HG02678 (cell line): ENCODE data around the gene CASP7.
"Not testable (repeated sequence)": the region's sequence is repeated elsewhere in the genome, so short reads cannot be mapped to it uniquely, and the experiment has no call there.

ENCODE experiments used
- ATAC-seq: cut with Tn5 transposase; IDR thresholded peaks from one replicate; pipeline ENCODE4 v1.9.1; 2021; ENCODE audit warnings: mild to moderate bottlenecking, moderate library complexity; ENCODE audit not compliant: unreplicated experiment

The CASP7 gene

GRCh38 chr10:113752553-113752952 is 72.8 kb downstream of the CASP7 start:
- ATAC-seq: no peak

GRCh38 chr10:113753020-113753692 is 73.4 kb downstream of the CASP7 start:
- no peak for ATAC-seq

- no peak for ATAC-seq
Measured at GRCh38 chr10:113754125-113754524, 74.4 kb downstream of the CASP7 start.

- no peak for ATAC-seq
Measured at GRCh38 chr10:113754768-113755167, 75.1 kb downstream of the CASP7 start.

GRCh38 chr10:113756940-113757543 is 77.3 kb downstream of the CASP7 start:
- ATAC-seq: no peak

- no peak for ATAC-seq
Measured at GRCh38 chr10:113762083-113762482, 82.4 kb downstream of the CASP7 start.

- no peak for ATAC-seq
Measured at GRCh38 chr10:113764582-113764981, 84.9 kb downstream of the CASP7 start.

- ATAC-seq: no peak
Measured at GRCh38 chr10:113765910-113766309, 86.2 kb downstream of the CASP7 start.

- ATAC-seq: no peak
Measured at GRCh38 chr10:113767222-113767621, 87.5 kb downstream of the CASP7 start.

GRCh38 chr10:113770346-113770745 is 90.6 kb downstream of the CASP7 start:
- ATAC-seq: no peak

- ATAC-seq: not testable (repeated sequence)
Measured at GRCh38 chr10:113771131-113771530, 91.4 kb downstream of the CASP7 start.

- no peak for ATAC-seq
Measured at GRCh38 chr10:113775686-113776294, 96.1 kb downstream of the CASP7 start.

- ATAC-seq: no peak
Measured at GRCh38 chr10:113776553-113776952, 96.8 kb downstream of the CASP7 start.
